ENCODE measurements around the gene ZNF467.

ZNF467 gene, protein sequence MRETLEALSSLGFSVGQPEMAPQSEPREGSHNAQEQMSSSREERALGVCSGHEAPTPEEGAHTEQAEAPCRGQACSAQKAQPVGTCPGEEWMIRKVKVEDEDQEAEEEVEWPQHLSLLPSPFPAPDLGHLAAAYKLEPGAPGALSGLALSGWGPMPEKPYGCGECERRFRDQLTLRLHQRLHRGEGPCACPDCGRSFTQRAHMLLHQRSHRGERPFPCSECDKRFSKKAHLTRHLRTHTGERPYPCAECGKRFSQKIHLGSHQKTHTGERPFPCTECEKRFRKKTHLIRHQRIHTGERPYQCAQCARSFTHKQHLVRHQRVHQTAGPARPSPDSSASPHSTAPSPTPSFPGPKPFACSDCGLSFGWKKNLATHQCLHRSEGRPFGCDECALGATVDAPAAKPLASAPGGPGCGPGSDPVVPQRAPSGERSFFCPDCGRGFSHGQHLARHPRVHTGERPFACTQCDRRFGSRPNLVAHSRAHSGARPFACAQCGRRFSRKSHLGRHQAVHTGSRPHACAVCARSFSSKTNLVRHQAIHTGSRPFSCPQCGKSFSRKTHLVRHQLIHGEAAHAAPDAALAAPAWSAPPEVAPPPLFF

DNA sequence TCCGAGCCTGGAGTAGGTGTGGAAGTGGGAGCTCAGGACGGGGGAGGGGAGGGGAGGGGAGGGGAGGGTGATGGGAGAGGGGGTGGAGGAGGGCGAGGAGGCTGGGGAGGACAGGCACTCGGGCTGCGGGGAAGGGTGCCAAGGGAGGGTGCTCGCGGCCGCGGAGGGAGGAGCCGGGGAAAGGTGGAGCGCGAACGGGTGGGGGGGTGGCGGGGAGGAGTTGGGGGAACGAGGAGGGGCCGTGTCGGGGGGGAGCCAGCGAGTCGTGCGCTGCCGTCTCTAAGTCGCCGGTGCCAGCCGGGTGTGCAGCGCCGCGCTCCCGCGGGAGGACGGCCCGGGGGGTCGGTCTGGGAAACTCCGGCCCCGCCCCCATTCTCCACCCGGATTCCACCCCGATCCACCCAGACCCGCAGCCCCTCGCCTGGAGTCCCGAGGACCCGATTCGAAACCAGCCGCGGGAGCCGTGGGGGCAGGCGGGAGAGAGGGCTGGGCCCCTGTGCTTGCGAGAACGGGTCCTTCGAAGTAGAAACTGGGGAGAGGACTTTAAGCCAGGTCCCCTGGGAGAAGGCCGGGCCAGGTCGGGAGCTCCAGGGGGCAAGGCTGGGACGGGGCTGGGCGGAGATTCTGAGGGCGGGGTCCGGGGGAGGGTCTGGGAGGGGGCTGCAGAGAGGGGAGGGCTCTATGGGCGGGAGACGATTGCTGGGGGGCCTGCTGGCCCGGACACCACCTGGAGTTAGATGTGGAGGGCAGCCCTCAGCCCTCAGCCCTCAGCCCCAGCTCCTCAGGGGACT lies at the start of gene ZNF467:
ZNF467 (minus strand) TSS at position 143 of the 791 bp plus-strand sequence. CDS start 2,556 bp downstream, outside the sequence.
- DNase-seq (ENCODE audit: low read depth, low spot score), result no peak

- no peak for DNase-seq (ENCODE audit: low read depth, low spot score)
Observed at GRCh38 chr7:149822353-149822943, 49.1 kb upstream of the ZNF467 start.

DNA sequence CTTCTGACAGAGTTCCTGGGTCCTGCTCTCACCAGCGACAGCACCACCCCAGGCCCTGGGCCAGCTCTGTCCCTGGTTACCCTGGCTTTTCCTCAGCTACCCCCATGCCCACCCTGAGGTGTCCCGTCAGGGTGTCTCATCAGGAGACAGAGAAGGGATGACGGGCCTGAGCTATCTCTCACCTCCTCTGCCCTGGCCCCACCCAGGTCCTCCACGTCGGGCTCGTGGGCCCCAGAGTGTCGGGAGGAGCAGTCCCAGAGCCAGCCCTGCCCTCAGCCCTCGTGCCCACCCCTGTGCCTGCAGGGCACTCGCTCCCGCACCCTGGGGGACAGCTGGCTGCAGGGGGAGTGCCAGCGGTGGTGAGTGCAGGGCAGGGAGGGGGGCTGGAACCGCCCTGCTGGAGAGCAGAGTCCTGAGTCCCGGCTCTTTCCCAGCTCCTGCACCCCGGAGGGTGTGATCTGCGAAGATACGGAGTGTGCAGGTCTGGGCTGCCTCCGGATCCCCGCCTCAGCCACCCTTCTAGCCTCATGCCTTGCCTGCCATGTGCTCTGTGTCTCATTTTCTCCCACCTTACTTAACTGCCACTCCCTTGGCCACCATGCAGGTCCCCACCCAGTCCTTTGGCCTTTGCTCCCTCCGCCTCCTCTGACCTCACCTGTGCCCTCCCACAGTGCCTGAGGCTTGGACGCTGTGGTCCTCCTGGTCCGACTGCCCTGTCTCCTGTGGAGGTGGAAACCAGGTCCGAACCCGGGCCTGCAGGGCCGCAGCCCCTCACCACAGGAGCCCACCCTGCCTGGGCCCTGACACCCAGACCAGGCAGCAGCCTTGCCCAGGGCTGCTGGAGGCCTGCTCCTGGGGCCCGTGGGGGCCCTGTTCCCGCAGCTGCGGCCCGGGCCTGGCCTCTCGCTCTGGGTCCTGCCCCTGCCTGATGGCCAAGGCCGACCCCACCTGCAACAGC lies 48.1 kb upstream of the ZNF467 start:
- DNase-seq (ENCODE audit: low read depth, low spot score), result no peak

DNA sequence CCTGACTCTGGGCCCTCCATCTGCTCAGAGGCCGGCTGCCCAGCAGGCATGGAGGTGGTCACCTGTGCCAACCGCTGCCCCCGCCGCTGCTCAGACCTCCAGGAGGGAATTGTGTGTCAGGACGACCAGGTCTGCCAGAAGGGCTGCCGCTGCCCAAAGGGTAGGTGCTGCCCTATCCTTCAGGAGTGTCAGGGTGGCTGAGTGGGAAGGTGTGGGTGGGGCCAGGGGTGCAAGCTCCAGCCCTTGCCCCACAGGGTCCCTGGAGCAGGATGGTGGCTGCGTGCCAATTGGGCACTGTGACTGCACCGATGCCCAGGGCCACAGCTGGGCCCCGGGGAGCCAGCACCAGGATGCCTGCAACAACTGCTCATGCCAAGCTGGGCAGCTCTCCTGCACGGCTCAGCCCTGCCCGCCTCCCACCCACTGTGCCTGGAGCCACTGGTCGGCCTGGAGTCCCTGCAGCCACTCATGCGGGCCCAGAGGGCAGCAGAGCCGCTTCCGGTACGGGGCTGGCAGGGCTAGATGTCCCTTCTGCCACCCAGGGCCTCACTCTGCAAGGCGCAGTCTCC lies 47.3 kb upstream of the ZNF467 start:
- no peak for DNase-seq (ENCODE audit: low read depth, low spot score)

GRCh38 chr7:149819961-149820340 lies 46.6 kb upstream of the ZNF467 start:
- DNase-seq (ENCODE audit: low read depth, low spot score), result no peak

DNA sequence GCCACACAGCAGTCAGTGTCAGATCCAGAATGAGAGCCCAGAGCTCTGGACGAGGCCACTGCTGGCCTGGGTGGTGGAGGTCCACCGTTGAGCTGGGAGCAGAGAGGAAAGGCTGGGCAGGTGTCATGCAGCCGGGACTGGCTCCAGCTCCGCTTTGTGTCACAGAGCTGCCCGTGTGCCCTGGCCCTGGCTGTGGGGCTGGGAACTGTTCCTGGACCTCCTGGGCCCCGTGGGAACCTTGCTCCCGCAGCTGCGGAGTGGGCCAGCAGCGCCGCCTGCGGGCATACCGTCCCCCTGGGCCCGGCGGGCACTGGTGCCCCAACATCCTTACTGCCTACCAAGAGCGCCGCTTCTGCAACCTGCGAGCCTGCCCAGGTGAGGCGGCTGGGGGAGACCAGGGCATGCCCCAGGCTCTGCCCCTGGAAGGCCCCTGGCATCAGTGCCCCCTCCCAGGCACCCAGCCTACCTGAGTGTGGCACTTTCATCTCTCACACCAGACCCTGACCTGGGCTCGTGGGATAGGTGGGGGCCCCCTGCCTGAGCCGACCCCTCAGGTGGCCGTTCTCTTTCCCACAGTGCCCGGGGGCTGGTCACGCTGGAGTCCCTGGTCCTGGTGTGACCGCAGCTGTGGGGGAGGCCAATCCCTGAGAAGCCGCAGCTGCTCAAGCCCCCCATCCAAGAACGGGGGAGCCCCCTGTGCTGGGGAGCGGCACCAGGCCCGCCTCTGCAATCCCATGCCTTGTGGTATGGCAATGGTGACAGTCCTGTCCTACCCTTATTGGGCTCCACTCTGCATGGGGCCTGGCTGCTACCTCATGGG lies 46.0 kb upstream of the ZNF467 start:
- no peak for DNase-seq (ENCODE audit: low read depth, low spot score)

DNA sequence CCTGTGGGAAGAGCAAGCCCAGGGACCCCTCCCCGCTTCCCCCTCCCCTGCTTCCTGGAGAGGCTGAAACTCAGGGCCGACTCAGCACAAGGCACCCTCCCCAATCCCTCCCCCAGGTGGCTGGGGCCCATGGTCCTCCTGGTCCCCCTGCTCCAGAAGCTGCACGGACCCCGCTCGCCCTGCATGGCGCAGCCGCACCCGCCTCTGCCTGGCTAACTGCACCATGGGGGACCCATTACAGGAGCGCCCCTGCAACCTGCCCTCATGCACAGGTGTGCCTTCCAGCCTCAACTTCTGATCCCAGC lies 45.1 kb upstream of the ZNF467 start:
- no peak for DNase-seq (ENCODE audit: low read depth, low spot score)

GRCh38 chr7:149817836-149818535 lies 44.6 kb upstream of the ZNF467 start:
- DNase-seq (ENCODE audit: low read depth, low spot score), result no peak

- DNase-seq (ENCODE audit: low read depth, low spot score), result no peak
Observed at GRCh38 chr7:149817301-149817771, 43.9 kb upstream of the ZNF467 start.

DNA sequence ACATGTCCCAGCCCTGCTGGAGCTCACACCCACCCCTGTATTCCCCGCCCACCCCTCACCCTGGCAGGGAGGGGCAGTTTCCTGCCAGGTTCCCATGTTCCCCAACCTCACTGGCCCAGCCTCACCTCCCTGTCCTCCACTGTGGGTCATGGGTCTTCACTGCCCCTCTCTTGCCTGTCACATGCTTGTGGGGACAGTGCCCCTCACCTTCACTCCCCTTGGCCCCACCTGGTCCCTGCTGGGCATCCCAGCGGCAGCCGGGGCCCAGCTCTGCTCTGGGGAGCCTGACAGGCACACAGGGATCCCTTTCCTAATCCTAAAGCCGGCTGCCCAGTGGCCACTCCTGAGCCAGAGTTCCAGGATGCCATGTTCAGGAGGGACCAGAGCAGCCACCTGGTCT lies 43.4 kb upstream of the ZNF467 start:
- no peak for DNase-seq (ENCODE audit: low read depth, low spot score)

- no peak for DNase-seq (ENCODE audit: low read depth, low spot score)
Observed at GRCh38 chr7:149816267-149816751, 42.9 kb upstream of the ZNF467 start.

- no peak for DNase-seq (ENCODE audit: low read depth, low spot score)
Observed at GRCh38 chr7:149815661-149816266, 42.4 kb upstream of the ZNF467 start.

DNA sequence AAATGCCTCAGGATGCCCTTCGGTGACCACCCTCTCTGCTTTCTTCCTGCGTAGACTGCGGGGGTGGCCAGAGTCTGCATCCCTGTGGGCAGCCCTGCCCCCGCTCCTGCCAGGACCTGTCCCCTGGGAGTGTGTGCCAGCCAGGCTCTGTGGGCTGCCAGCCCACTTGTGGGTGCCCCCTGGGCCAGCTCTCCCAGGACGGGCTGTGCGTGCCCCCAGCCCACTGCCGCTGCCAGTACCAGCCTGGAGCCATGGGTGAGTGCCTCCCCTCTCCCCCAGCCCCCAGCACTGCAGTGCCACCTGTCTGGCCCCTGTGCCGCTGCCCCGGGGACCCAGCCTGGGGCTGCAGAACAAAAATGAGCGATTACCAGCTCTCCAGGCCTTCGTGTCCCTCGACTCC lies 41.7 kb upstream of the ZNF467 start:
- no peak for DNase-seq (ENCODE audit: low read depth, low spot score)

GRCh38 chr7:149814494-149814893 lies 41.1 kb upstream of the ZNF467 start:
- DNase-seq (ENCODE audit: low read depth, low spot score), result no peak

DNA sequence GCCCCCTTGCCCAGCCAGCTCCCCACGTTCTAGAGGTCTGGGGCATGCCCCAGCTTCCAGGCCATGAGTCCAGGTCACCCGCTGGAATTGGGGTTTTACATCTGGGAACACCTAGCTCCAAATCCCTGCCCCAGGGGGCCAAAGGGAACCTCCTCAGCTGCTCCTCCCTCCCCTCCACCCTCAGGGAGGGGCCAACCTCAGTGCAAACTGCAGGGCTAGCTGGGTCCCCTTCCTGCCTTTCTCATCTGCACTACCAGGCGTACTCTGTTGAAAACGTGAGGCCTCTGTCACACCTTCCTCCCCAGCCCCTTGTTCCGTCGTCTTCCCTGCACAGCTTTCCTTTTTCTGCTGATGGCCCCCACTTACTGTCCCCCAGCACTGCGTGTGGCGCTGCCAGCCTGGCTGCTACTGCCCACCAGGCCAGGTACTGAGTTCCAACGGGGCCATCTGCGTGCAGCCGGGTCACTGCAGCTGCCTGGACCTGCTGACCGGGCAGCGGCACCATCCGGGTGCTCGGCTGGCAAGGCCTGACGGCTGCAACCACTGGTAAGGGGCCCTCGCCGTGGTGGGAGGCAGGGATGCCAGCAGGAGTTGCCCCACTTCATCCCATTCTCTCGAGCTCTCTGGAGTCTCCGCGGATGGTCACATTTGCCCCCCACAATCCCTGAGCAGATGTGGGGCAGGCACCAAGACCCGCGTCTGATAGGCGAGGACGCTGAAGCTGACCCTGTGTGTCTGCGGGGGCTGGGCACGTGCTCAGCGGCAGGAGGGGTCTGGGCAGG lies 40.1 kb upstream of the ZNF467 start:
- no peak for DNase-seq (ENCODE audit: low read depth, low spot score)

GRCh38 chr7:149811831-149812490 lies 38.6 kb upstream of the ZNF467 start:
- DNase-seq (ENCODE audit: low read depth, low spot score), result no peak

- no peak for DNase-seq (ENCODE audit: low read depth, low spot score)
Observed at GRCh38 chr7:149811221-149811620, 37.8 kb upstream of the ZNF467 start.
